ENCODE data around the gene PIP5KL1. TPM values are rescaled to one million over a fixed set of nuclear protein-coding genes. Genes with fewer than 3 reads are reported as not detected.

Gene PIP5KL1
- total RNA-seq, 1 experiment from 2014 or later: 21.9 TPM

DNA sequence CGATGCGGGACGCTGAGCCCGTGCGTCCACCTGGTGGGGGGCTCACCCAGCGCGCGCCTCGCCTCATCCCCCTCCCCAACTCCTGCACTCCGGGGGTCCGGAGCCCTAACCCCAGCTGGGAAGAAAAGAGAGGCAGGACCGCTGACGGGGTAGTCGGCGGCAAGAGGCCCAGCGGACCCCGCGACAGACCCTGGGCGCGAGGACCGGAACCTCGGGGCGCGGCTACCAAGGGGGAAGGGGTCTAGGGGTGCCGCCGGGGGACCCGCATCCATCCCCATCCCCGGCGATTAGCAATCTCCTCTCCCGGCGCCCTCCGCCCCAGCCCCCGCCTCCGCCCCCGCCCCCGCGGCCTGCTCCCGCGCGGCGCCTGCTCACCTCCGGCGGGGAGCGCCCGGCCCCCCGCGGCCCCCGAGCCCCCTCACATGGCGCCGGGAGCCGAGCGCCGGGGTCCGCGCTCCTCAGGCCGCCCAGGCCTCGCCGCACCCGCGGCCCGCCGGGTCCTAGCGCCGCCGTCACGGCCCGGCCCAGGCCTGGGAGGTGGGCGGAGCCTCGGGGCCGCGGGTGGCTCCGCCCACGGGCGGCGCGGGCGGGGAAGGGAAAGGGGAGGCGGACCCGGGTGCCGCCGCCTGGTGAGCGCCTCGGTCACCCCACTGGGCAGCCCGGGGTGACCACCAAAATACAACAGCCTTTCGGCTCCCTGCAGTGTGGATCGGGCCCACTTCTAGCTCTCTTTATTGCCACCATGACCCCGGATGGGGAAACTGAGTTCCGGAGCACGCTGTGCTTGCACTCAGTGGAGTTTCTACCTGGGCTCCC lies 31.2 kb downstream of the PIP5KL1 start, which contains the start of gene ST6GALNAC6:
Gene ST6GALNAC6, minus strand, starts transcription at position 476 of the 816 bp plus-strand sequence. CDS start 1,622 bp downstream, outside the sequence.
- peaks cover 4% of the 10 kb centered on the region; the same call in 1 of the 2 replicates for H3K79me2 ChIP-seq (ENCODE audit: low read depth)
- intact Hi-C loops (cut with micrococcal nuclease; ENCODE audit: unreplicated experiment): no loop called here
- H3K4me2 ChIP-seq: peak within 1 kb of the TSS; percentile 84
- H4K20me1 ChIP-seq (ENCODE audit: insufficient read depth): no peaks in the 10 kb centered on the region
- H3K4me3 ChIP-seq: peak within 1 kb of the TSS; percentile 91
- BruUV-seq (replicated peaks): no TSS peak
- POLR2A ChIA-PET (ENCODE audit: unreplicated experiment): no interaction called here
- H3K27ac ChIP-seq: no peak within 1 kb of the TSS
- no peaks in the 10 kb centered on the region for H3K9me2 ChIP-seq (ENCODE audit: insufficient read depth)
- H3K9me3 ChIP-seq (ENCODE audit: insufficient read depth, low read depth): no peaks in the 10 kb centered on the region
- H3K27me3 ChIP-seq (ENCODE audit: insufficient read depth, low read depth): no peaks in the 10 kb centered on the region
- CTCF ChIA-PET: no interaction called here
- peaks cover 27% of the 10 kb centered on the region; the same call in 1 of the 2 replicates for H3K4me1 ChIP-seq (replicated peaks; ENCODE audit: insufficient read depth)
- peak in 1 of 2 experiments; percentile 79 for DNase-seq
- H2AFZ ChIP-seq: peak within 1 kb of the TSS; percentile 81
- H3F3A ChIP-seq (ENCODE audit: insufficient read depth, low read depth): peaks cover 29% of the 10 kb centered on the region
- peaks cover 6% of the 10 kb centered on the region; the same call in 1 of the 2 replicates for H3K36me3 ChIP-seq (ENCODE audit: low read depth)
- TF ChIP-seq, protein P1, sequence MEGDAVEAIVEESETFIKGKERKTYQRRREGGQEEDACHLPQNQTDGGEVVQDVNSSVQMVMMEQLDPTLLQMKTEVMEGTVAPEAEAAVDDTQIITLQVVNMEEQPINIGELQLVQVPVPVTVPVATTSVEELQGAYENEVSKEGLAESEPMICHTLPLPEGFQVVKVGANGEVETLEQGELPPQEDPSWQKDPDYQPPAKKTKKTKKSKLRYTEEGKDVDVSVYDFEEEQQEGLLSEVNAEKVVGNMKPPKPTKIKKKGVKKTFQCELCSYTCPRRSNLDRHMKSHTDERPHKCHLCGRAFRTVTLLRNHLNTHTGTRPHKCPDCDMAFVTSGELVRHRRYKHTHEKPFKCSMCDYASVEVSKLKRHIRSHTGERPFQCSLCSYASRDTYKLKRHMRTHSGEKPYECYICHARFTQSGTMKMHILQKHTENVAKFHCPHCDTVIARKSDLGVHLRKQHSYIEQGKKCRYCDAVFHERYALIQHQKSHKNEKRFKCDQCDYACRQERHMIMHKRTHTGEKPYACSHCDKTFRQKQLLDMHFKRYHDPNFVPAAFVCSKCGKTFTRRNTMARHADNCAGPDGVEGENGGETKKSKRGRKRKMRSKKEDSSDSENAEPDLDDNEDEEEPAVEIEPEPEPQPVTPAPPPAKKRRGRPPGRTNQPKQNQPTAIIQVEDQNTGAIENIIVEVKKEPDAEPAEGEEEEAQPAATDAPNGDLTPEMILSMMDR (conservative IDR thresholded peaks at IDR 0.05): no peak
- TF ChIP-seq EZH2 (IDR thresholded peaks at IDR 0.05; ENCODE audit: low read depth): no peak

DNA sequence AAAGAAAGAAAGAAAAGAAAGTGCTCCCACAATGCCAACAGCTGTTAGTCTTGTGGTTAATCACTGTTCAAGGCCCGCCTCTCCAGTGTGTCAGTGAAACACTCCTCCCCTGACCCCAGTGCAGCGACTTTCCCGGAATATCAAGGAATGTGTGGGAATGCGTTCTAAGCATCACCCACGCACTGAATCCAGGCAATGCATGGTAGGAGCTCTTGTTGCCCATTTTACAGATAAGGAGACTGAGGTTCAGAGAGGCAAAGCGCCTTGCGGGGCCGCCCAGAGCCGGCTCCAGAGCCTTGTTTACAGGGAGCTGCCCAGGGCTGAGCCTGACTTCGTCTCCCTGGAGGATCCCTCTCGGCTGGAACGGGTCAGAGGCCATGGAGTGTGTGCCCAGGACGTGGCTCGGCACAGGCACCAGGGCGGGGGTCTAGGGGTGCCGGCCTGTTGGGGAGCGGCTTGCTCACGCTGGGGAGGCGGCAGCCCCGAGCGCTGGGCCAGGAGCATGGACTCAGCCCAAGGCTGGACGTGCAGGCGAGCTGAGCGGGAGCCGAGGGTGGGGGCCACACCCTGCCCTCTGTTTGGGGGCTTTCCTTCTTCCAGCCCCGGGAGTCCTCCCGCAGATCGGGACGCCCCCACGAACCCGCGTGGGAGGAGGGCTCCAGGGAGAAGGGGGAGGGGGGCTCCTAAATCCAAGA lies 32.0 kb downstream of the PIP5KL1 start:
- no peaks in the 10 kb centered on the region for H3K9me2 ChIP-seq (ENCODE audit: insufficient read depth)
- ChIA-PET POLR2A (ENCODE audit: unreplicated experiment) (interaction anchor here (0.5 kb wide), 1 partner anchor 156 kb away, joined by 4 read pairs; no protein-coding TSS in a partner anchor), CTCF (no interaction called here)
- H3K36me3 ChIP-seq (ENCODE audit: low read depth): peaks cover 13% of the 10 kb centered on the region
- no peaks in the 10 kb centered on the region for H3K9me3 ChIP-seq (ENCODE audit: insufficient read depth, low read depth)
- H3F3A ChIP-seq (ENCODE audit: insufficient read depth, low read depth): peaks cover 29% of the 10 kb centered on the region
- H4K20me1 ChIP-seq (ENCODE audit: insufficient read depth): no peaks in the 10 kb centered on the region
- peak in 1 of 2 experiments; percentile 36 for DNase-seq
- H3K4me3 ChIP-seq: peak overlapping the region; percentile 91
- H3K4me2 ChIP-seq: peak overlapping the region; percentile 84
- no peak for TF ChIP-seq EZH2 (IDR thresholded peaks at IDR 0.05; ENCODE audit: low read depth)
- TF ChIP-seq, protein P1 (conservative IDR thresholded peaks at IDR 0.05): no peak
- no peaks in the 10 kb centered on the region for H3K27me3 ChIP-seq (ENCODE audit: insufficient read depth, low read depth)
- peaks cover 4% of the 10 kb centered on the region; the same call in 1 of the 2 replicates for H3K79me2 ChIP-seq (ENCODE audit: low read depth)
- peaks cover 23% of the 10 kb centered on the region; the same call in 1 of the 2 replicates for H3K4me1 ChIP-seq (replicated peaks; ENCODE audit: insufficient read depth)
- BruUV-seq (replicated peaks): TSS peak; percentile 28
- H2AFZ ChIP-seq: peak overlapping the region; percentile 81
- no peak overlapping the region for H3K27ac ChIP-seq
- intact Hi-C loops (cut with micrococcal nuclease; ENCODE audit: unreplicated experiment): no loop called here

DNA sequence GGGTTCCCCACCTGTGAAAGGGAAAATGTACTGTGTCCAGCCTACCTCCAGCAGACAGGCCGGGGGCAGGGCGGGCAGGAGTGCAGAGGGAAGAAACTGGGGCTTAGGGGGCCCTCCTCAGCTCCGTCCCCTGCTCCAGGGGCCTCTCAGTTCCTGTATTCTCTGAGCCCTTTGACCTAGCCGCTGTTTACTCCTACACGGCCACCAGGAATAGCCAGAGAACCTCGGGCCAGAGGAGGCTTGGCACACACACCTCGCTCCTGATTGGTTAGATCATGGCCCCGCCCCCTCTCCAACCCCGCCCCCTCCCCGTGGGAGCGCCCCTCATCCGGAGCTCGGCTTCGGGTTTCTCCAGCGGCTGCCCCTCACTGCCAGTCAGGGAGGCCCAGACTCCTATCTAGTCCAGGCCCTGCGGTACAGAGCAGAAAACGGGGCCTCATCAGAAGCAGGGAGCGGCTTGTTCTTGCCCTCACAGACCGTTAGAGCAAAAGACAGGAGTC lies 33.3 kb downstream of the PIP5KL1 start:
- Histone ChIP-seq H3K4me2 (peak overlapping the region; percentile 20; the same call in 1 of the 2 replicates), H3F3A (ENCODE audit: insufficient read depth, low read depth) (peaks cover 24% of the 10 kb centered on the region; the same call in 1 of the 2 replicates), H4K20me1 (ENCODE audit: insufficient read depth) (no peaks in the 10 kb centered on the region), H2AFZ (no peak overlapping the region), H3K79me2 (ENCODE audit: low read depth) (peaks cover 4% of the 10 kb centered on the region; the same call in 1 of the 2 replicates), H3K9me2 (ENCODE audit: insufficient read depth) (no peaks in the 10 kb centered on the region), H3K27me3 (ENCODE audit: insufficient read depth, low read depth) (no peaks in the 10 kb centered on the region), H3K4me1 (replicated peaks; ENCODE audit: insufficient read depth) (peaks cover 21% of the 10 kb centered on the region; the same call in 1 of the 2 replicates), H3K27ac (no peak overlapping the region), H3K9me3 (ENCODE audit: insufficient read depth, low read depth) (peaks cover 8% of the 10 kb centered on the region; the same call in 1 of the 2 replicates), H3K4me3 (no peak overlapping the region), H3K36me3 (ENCODE audit: low read depth) (peaks cover 24% of the 10 kb centered on the region)
- ChIA-PET CTCF (interaction anchor here (0.5 to 1.0 kb wide), 4 partner anchors 27 to 984 kb away, joined by 3 to 6 read pairs (median 5); no protein-coding TSS in a partner anchor), POLR2A (ENCODE audit: unreplicated experiment) (interaction anchor here (0.7 kb wide), 1 partner anchor 14 kb away, joined by 3 read pairs; no protein-coding TSS in a partner anchor)
- BruUV-seq (replicated peaks): no TSS peak
- no peak for TF ChIP-seq EZH2 (IDR thresholded peaks at IDR 0.05; ENCODE audit: low read depth)
- TF ChIP-seq, protein P1 (conservative IDR thresholded peaks at IDR 0.05): no peak
- peak in 1 of 2 experiments; percentile 37 for DNase-seq
- intact Hi-C loops (cut with micrococcal nuclease; ENCODE audit: unreplicated experiment): no loop called here

Data from PC-9 (cell line).